Measurements from ENCODE around the gene DCHS1. TPM values are rescaled to one million over a fixed set of nuclear protein-coding genes. Genes with fewer than 3 reads are reported as not detected.

Gene DCHS1
- total and polyA plus RNA-seq, 9 of the 15 experiments (the other 6 are each of a cell fraction or from before 2014, with no cell fraction given) = 0.04 to 0.49 (median 0.14) TPM; not detected in 2

- TF ChIP-seq U2AF2 (optimal IDR thresholded peaks at IDR 0.05; ENCODE audit: low read depth, low read length) (no peak), EP400 (IDR thresholded peaks at IDR 0.05) (peak; percentile 29; the same call in 1 of the 2 replicates), ZNF407 (IDR thresholded peaks at IDR 0.05; ENCODE audit: low read depth) (no peak), SAP30 (IDR thresholded peaks at IDR 0.05; ENCODE audit: borderline replicate concordance, insufficient read depth, low read depth, low read length, poor library complexity, severe bottlenecking) (no peak), AFF1 (IDR thresholded peaks at IDR 0.05; ENCODE audit: low read depth in 1 of 2, partially characterized antibody in 2 of 2) (peak in 1 of 2 experiments; percentile 21), ZSCAN29 (IDR thresholded peaks at IDR 0.05) (no peak), SMAD3 (CRISPR knock-in tag; conservative IDR thresholded peaks at IDR 0.05) (no peak), TCF7 (IDR thresholded peaks at IDR 0.05; ENCODE audit: borderline replicate concordance) (no peak)
Measured at GRCh38 chr11:6693342-6694228, 38.0 kb upstream of the DCHS1 start (continued).

Data from K562 (cell line).